ENCODE measurements around the gene GNAT1.

GRCh38 chr3:50222169-50222528, 30.7 kb downstream of the GNAT1 start:
- TF ChIP-seq, protein P1, sequence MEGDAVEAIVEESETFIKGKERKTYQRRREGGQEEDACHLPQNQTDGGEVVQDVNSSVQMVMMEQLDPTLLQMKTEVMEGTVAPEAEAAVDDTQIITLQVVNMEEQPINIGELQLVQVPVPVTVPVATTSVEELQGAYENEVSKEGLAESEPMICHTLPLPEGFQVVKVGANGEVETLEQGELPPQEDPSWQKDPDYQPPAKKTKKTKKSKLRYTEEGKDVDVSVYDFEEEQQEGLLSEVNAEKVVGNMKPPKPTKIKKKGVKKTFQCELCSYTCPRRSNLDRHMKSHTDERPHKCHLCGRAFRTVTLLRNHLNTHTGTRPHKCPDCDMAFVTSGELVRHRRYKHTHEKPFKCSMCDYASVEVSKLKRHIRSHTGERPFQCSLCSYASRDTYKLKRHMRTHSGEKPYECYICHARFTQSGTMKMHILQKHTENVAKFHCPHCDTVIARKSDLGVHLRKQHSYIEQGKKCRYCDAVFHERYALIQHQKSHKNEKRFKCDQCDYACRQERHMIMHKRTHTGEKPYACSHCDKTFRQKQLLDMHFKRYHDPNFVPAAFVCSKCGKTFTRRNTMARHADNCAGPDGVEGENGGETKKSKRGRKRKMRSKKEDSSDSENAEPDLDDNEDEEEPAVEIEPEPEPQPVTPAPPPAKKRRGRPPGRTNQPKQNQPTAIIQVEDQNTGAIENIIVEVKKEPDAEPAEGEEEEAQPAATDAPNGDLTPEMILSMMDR (IDR thresholded peaks at IDR 0.05; ENCODE audit: low read depth, low read length), result no peak
- TF ChIP-seq EZH2phosphoT487 (IDR thresholded peaks at IDR 0.05; ENCODE audit: low read depth), result no peak

Measured in OCI-LY3 (cell line).